HG02981 (cell line): Measurements from ENCODE around the gene RGSL1.

Experiments used
- ATAC-seq: cut with Tn5 transposase; IDR thresholded peaks from one replicate; pipeline ENCODE4 v1.9.1; 2021; ENCODE audit warnings: mild to moderate bottlenecking, moderate library complexity; ENCODE audit not compliant: unreplicated experiment

The RGSL1 gene

DNA sequence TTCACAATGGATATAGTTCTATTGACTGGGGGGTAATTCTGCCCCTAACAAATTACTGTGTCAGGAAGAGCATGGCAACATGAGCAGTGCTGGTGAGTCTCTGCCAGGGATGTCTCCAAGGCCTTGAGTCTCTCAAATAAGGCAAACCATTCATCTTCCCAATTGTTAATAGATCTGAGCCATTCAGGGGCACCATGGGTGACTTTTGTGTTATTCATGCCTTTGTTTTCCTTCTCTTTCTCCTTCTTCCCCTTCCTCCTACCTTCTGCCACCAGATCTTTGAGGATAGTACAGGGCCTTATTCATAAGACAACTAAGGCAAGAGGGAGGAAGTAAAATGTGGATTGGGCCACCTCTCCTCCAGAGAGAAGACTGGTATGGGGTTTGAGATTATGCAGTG is at the start of gene RGSL1:
TSS of gene RGSL1 (plus strand) at position 60 of the 400 bp plus-strand sequence. CDS start at position 80, 20 bp downstream.
- no peak for ATAC-seq

DNA sequence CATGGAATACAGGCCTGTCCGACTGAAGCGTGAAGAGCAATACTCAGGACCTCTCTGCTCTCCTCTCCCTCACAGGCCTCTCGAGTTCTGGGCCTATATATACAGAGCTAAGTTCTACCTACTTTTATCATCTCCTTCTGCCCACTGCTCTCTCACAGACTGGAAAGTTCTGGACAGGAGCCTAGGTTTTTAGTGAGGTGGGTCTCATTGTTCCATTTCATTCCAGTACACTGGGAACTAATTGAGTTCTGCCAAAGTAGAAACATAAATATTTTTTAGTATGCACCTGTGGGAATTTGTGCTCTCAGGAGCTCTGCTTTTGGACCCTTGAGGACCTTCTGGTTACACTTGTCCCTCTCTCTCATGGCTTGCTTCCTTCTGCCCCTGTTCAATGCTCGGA is 49.4 kb upstream of the RGSL1 start, which contains the start of gene TEDDM1:
TSS of gene TEDDM1 (minus strand) at position 101 of the 400 bp plus-strand sequence. CDS start 182 bp downstream, outside the sequence.
- ATAC-seq: no peak

DNA sequence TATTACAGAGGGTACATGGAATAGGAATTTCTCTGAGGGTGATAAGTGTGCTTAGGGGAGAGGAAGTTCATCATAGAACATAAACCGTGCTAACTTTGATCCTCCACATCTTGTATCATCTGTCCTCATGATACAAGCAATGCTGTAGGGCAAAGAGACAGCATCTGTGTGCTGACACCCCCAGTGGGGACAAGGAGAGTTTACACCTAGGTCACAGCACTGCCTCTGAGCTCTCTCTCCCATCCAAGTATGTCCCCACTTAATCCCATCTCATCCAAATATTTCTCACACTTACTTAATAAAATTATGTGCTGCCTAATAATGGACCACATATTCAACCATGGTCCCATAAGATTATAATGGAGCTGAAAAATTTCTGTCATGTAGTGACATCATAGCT is 45.2 kb upstream of the RGSL1 start:
- no peak for ATAC-seq

DNA sequence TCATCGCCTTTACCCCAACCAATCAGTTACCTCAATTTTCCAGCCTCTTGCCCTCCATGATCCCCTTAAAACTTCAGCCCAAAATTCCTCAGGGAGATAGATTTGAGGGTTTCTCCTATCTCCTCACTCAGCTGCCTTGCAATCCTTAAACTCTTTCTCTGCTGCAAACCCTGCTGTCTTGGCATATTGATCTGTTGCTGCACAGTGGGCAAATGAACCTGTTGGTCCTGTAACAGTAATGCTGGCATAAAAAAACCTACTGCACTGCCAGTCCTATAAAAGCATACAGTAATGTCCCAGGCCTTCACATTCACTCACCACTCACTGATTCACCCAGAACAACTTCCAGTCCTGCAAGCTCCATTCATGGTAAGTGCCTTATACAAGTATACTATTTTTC is 44.4 kb upstream of the RGSL1 start:
- ATAC-seq: no peak

DNA sequence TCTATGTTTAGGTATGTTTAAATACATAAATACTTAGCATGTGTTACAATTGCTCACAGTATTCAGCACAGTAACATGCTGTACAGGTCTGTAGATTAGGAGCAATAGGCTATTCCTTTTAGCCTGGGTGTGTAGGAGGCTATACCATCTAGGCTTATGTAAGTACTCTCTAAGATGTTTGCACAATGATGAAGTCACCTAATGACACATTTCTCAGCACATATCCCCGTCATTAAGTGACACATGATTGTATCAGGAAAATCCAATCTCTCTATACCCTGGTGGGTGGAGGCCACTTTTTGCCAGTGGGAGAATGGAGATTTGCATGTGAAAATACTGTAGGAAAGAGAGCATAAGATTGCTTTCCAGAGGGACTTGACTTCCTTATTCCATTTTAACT is 43.9 kb upstream of the RGSL1 start:
- no peak for ATAC-seq

DNA sequence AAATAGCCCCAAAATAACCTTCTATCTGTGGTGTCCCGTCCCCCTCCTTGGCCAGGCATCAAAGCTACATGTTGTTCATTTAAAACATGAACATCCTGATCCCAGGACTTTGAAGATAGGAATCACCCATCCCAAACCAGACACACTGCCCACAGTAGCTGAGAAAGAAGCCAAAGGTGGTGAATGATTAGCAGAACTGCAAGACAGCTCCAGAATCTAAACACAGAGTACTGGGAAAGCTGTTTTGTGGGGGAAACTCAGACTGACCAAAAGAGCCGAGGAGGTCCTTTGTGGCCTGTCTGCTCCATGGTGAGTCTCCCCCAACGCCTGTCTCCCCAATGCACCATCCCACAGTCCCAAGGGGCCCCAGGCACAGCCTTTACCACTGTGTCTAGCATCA is 42.2 kb upstream of the RGSL1 start:
- ATAC-seq: no peak

DNA sequence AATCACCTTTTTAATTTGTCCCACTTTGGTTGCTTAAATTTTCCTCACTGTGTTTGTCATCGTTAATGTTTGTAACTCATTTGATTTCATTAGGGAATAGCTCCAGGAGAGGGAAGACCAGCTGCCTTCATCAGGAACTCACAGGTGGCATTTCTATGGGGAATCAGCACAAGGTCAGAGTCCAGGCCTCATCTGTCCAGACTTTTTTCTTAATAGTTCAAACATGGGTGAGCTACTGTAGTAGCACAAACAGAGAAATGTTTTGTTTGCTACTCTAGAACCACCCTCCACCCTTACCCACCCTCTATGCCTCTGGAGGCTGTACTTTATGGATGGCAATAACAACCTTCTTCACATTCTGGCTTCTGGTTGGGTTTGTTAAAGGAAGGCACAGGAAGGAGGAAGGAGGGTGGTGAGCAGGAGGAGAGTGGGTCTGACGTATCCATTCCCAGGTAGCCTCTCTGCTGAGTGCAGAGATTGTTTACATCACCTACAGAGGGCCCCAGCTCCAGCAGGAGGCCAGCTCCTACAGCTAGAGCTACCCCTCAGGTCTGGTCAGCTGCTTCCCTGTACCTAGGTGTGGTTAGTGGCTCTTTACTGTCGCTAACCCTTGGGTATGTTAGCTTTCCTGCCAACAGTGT is 41.4 kb upstream of the RGSL1 start:
- no peak for ATAC-seq

DNA sequence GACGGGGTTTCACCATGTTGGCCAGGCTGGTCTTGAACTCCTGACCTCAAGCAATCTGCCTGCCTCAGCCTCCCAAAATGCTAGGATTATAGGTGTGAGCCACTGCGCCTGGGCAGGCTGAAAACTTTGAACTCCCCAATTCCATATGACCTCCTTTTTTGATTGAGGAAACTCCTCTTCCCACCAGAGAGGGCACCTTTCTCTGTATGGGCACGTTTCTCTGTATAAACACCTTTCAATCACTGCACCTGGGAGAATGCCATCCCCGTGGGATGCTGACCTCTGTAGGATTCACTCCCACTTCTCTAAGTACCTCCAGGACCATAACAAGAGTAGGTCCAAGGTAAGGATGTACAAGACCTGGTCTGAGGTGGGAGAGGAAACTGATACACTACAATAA is 39.8 kb upstream of the RGSL1 start:
- no peak for ATAC-seq

DNA sequence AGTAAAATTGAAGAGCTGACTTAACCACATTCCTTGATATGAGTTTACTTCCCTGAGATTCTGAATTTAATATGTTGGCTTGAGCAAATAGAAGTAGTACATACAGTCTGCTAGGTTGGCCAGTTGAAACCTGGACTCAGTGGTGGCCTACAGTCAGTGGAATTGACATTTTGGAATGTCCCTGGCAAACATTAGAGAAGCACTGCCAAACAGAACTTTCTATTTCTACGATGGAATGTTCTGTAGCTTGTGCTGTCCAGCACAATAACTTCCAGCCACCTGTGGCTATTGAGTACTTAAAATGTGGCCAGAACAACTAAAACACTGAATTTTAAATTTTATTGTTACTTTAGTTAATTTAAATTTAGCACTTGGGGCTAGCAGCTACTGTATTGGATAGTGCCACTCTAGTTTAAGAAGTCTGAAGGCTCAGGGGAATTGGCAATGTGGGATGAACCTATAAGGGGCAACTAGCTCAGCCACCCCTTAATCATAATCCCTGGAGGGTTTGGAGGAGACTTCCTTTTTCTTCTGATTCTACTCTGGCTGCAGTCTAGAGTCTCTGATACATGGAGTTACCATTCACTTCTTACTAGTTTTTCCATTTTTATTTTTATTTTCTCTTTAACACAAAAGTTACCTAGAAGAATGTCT is 39.2 kb upstream of the RGSL1 start:
- ATAC-seq: no peak

DNA sequence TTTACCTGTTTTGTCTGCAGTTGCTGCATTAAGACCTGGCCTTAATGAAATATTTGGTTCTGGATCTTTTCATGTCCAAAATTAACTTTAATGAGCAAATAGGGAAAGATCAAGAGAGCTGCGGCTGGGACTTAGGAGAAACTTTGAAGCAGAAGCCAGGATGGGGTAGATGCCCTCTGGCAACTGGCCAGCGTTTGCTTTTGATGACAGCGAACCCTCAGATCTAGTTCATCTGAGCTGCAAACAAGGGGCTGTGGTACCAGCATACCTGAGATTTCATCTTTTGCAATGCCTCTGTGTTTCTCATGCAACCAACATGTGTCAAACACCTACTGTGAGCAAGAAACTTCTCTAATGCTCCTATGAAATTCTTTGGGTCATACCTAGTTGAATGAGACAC is 36.5 kb upstream of the RGSL1 start:
- ATAC-seq: no peak

DNA sequence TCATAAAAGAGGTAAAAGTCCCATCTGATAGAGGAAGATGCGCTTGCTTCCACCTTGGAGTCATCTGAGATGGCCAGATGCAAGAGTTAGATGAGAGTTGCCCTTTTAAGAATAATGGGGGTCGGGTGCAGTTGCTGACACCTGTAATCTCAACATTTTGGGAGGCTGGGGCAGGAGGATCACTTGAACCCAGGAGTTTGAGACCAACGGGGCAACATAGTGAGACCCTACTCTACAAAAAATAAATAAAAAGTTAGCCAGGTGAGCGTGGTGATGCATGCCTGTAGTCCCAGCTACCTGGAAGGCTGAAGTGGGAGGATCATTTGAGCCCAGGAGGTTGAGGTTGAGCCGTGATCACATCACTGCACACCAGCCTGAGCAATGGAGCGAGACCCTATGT is 36.0 kb upstream of the RGSL1 start:
- no peak for ATAC-seq

DNA sequence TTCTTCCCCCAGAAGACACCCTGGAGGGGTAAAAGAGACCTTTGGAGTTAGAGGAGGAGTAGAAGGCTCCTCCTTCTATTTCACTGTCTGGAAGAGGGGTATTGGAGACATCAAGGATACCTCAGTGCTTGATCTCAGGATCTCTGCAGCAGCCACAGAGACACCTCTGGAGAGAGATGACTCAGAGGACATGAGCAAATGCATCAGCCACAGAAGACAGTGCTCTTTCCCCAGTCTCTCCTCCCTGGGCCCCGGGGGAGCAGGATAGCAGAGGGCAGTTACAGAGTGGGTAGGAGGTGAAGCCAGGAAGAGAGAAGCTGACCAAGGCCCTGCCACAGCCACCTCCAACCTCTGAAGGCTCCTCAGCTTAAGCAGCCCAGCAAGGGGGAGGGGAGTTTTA is 34.2 kb upstream of the RGSL1 start:
- ATAC-seq: no peak

DNA sequence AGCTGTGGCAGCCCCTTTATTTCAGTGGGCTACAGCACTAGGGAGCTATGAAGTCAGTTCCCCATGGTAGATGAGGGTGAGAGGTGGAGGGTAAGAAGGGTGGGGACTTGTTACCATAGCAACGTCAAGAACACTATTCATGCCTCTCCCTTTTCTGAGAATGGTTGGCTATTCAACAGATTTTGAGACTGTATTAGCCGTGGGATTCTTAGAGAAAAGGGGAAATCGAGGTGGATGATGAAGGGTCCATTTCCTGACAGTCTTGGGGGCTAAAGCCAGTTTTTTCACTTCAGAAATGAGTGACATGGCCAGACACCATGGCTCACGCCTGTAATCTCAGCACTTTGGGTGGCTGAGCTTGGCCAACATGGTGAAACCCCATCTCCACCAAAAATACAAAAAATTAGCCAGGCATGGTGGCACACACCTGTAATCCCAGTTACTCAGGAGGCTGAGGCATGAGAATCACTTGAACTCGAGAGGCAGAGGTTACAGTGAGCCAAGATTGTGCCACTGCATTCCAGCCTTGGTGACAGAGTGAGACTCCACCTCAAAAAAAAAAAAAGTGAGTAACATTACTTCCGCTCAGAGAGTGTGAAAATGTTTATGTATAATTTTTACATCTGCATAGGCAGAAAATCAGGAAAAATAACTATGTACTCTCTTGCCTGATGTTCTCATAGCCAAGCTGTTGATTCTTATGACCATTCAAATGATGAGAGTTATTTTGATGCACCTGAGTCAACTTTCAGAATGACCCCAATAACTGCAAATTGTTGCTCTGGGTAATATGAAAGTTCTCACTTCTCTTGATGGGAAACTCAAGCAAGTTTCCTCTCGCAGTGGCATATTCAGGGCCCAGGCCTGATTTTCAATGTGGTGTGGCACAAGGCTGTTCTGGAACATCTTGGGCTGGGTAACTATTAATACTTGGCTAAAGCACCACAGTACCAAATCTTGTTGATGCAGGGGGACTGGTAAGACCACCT is 23.2 kb upstream of the RGSL1 start:
- ATAC-seq: peak; percentile 57

DNA sequence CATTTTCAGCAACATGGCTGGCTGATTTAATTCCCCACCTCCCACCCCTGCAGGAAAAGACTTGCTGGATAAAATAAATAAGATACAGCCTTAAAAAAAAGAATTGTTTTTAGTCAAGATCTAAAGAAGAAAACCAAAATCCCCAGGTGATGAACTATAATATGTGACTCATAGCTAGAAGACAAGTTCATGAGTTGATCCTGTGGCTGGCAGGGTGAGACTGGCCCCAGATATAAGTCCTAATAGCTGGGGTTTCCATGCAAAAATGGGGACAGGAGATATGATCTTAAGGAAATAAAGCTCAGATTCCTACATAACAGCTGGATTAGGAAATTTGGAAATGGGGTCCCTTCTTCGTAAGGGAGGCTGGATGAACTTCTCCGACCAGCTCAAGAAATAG is 21.9 kb upstream of the RGSL1 start:
- peak; percentile 30 for ATAC-seq

DNA sequence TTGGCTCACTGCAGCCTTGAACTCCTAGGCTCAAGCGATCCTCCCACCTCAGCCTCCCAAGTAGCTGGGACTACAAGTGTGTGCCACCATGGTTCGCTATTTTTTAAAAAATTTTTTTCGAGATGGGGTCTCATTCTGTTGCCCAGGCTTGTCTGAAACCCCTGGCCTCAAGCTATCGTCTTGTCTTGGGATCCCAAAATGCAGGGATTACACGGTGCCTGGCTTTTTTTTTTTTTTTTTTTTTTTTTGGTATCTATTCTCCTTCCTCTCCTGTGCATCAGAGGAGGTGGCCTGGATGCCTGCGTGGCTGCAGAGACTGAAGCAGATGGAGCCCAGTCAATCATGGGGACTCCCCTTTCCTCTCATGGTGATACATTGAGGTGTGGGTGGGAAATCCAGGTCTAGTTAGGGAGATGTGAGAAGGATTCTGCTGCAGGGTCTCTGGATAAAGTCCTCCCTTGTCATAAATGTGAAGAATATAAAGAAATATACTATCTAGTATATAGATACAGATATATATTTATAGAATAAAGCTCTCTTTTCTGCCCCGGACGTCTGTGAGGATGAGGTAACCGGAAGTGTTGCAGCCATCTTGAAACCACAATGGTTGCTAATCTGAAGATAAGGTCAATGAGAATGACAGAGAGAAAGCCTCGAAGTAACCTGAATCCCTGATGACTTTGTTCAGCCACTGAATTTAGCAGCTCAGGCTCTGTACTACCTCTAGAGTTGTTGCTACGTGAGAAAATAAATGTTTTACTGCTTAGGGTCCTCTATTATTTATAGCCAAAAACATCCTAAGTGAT is 19.5 kb upstream of the RGSL1 start:
- ATAC-seq: peak; percentile 36

DNA sequence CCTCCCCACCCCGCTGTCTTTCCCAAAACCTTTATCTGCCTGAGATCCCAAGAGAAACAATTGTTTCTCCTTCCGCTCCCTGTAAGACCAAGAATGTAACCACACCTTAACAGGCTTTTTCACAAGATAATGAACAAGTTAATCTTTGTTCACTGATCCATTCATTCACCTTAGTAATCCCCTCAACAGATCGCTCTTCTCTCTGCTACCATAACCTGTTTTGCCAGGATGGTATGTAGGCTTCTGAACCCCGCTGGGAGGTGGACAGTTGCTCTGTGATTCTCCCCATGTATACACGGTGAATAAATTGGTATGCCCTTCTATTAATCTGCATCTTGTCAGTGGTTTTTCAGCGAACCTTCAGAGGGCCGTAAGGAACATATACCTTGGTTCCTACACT is 18.7 kb upstream of the RGSL1 start:
- no peak for ATAC-seq

DNA sequence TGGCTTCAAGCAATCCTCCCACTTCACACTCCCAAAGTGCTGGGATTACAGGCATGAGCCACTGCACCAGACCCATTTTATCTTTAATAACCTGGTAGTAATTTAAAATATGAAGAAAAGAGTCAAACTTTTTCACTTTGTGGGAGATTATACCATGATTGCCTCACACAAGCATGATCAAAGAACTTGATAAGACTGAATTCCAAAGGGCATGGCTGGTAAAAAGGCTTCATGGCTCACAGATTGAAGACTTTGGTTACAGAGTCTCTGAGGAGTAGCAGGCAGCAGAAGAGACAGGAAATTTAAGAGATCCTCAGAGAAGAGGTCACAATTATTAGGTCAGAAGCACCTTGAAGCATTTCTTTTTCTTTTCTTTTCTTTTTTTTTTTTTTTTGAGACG is 16.4 kb upstream of the RGSL1 start:
- no peak for ATAC-seq

DNA sequence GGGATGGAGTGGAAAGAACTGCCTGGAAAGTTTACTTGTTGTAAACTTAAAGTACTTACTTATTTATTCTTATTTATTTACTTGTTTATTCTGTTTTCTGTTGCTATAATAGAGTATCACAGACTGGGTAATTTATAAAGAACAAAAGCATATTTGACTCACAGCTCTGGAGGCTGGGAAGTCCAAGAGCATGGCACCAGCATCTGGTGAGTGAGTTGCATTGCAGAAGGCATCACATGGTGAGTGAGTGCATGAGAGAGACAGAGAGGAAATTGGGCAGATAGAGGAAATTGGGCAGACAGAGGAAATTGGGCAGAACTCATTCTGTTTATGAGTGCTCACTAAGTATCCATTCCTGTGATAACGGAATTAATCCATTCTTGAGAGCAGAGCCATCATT is 11.6 kb upstream of the RGSL1 start:
- no peak for ATAC-seq

DNA sequence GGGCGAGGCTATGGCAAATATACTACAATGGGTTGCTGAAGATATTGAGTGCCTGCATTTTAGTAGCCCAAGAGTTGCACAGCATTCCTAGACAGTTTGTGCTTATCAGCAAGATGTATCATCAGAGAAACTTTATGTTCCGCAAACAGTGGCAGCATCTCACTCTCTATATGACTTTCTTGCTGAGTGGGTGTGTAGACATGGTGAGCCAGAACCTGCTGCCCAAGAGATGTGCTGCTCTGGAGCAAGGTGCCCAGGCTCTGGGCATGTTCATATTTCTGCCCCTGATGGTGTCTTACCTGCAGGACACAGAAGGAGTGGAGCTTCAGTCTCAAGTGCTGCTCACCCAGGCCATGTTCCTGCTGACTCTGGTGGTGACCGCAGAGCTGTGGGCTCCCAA is 8.2 kb upstream of the RGSL1 start:
- no peak for ATAC-seq

DNA sequence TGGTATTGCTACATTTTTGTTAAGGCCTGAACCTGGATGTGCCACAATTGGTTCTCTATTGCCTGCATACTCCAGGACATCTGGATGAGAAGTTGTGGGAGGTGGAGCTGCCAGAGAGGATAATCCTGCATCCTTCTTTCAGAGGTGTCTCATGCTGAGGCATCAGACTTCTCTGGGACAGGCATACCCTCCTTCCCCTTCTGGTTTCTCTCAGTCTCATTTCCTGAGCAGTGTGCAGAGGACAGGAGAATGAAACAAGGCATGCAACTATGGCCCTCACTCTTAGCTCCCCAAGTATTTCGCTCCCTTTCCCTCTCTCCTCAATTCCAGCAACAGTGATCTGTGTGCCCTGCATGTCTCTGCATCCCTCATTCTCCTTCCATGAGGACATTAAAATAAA is 7.6 kb upstream of the RGSL1 start:
- ATAC-seq: no peak

DNA sequence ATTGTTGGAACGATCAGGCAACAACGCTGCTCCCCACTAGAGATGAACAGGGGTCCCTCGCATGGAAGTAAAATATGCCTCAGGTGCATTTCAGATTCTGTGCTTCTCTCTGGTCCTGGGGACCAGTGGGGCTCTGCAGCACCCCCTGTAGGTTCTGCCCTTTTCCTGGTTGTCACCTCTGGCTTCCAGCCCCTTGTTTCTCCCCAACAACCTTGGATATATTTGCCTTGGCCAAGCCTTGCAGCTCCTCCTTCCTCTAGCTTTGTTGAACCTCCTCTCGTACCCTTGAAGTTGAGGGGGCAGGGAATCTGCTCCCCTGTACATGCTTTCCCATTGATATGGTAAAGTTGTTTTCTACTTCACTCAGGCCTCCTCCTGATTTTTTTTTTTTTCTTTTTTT is 5.4 kb upstream of the RGSL1 start:
- ATAC-seq: no peak
